Activated T-cell treated with anti-CD3 and anti-CD28 coated beads, Interleukin-2, amount 50 U/mL, for 4 hours (primary cell): ENCODE results near the gene CCNL2. TPM values are rescaled to one million over a fixed set of nuclear protein-coding genes. Genes with fewer than 3 reads are reported as not detected.
A peak's percentile ranks its signal among the peaks of the same experiment; 100 is the strongest.
"Not testable (repeated sequence)": the region's sequence is repeated elsewhere in the genome, so short reads cannot be mapped to it uniquely, and the experiment has no call there.

Experiments
- ATAC-seq, 2 donors: fragments of 200-7000 bp; cut with Tn5 transposase; one replicate each; pipeline ENCODE4 v1.10.0; 2021
- DNase-seq: peaks from one replicate; pipeline ENCODE4 v3.0.0-alpha.2; 2020
- H3K27me3 Mint-ChIP-seq: one replicate; pipeline ENCODE4 v1.8.0; 2021; ENCODE audit warnings: low read depth, mixed read lengths
- H3K36me3 Mint-ChIP-seq: one replicate; pipeline ENCODE4 v1.8.0; 2022; ENCODE audit warnings: mixed read lengths; ENCODE audit not compliant: insufficient read depth
- H3K4me1 Mint-ChIP-seq: one replicate; pipeline ENCODE4 v1.8.0; 2021; ENCODE audit warnings: low read depth, mixed read lengths
- H3K4me3 Mint-ChIP-seq: one replicate; pipeline ENCODE4 v1.8.0; 2021; ENCODE audit warnings: mild to moderate bottlenecking, moderate library complexity, mixed read lengths
- H3K9me3 Mint-ChIP-seq: one replicate; pipeline ENCODE4 v1.8.0; 2021; ENCODE audit warnings: mixed read lengths
- total RNA-seq, 3 donors: library from RNA; stranded (reverse); gene quantifications; one replicate each; pipeline ENCODE4 v1.2.1, GENCODE V29; 2021

CCNL2 gene
- total RNA-seq, 3 donors from 2014 or later, result 112 to 127 (median 118) TPM

GRCh38 chr1:1418464-1419362 lies 19.6 kb upstream of the CCNL2 start:
- ATAC-seq, result no peak
- Mint-ChIP-seq H3K4me3 (no peak overlapping the region), H3K9me3 (no peaks in the 10 kb centered on the region), H3K36me3 (no peaks in the 10 kb centered on the region), H3K4me1 (peaks cover 1% of the 10 kb centered on the region), H3K27me3 (peaks cover 16% of the 10 kb centered on the region)
- no peak for DNase-seq

- not testable (repeated sequence) for H3K4me3 Mint-ChIP-seq, ATAC-seq, H3K4me1 Mint-ChIP-seq, DNase-seq, H3K36me3 Mint-ChIP-seq, H3K9me3 Mint-ChIP-seq
- peaks cover 13% of the 10 kb centered on the region for H3K27me3 Mint-ChIP-seq
These were observed 18.8 kb upstream of the CCNL2 start for GRCh38 chr1:1417825-1418463.

GRCh38 chr1:1417396-1417795 lies 18.3 kb upstream of the CCNL2 start:
- H3K4me1 Mint-ChIP-seq, H3K36me3 Mint-ChIP-seq, ATAC-seq, H3K27me3 Mint-ChIP-seq, H3K9me3 Mint-ChIP-seq, DNase-seq, H3K4me3 Mint-ChIP-seq: not testable (repeated sequence)

GRCh38 chr1:1415751-1416150 lies 16.6 kb upstream of the CCNL2 start:
- peaks cover 1% of the 10 kb centered on the region for H3K4me1 Mint-ChIP-seq
- no peak for DNase-seq
- H3K36me3 Mint-ChIP-seq, result no peaks in the 10 kb centered on the region
- H3K4me3 Mint-ChIP-seq, result no peak overlapping the region
- no peaks in the 10 kb centered on the region for H3K9me3 Mint-ChIP-seq
- peaks cover 4% of the 10 kb centered on the region for H3K27me3 Mint-ChIP-seq
- ATAC-seq, result no peak

- not testable (repeated sequence) for DNase-seq
These were observed 13.3 kb upstream of the CCNL2 start for GRCh38 chr1:1412311-1412902.

GRCh38 chr1:1411626-1412025 lies 12.5 kb upstream of the CCNL2 start:
- Mint-ChIP-seq H3K4me1 (peaks cover 17% of the 10 kb centered on the region), H3K36me3 (peaks cover 4% of the 10 kb centered on the region), H3K9me3 (no peaks in the 10 kb centered on the region), H3K27me3 (no peaks in the 10 kb centered on the region), H3K4me3 (no peak overlapping the region)
- ATAC-seq (no peak), DNase-seq (no peak)

More at GRCh38 chr1:1412311-1412902, 13.3 kb upstream of the CCNL2 start:
- H3K27me3 Mint-ChIP-seq, H3K36me3 Mint-ChIP-seq, H3K4me3 Mint-ChIP-seq, H3K9me3 Mint-ChIP-seq, ATAC-seq: not testable (repeated sequence)
- H3K4me1 Mint-ChIP-seq, result peaks cover 17% of the 10 kb centered on the region

GRCh38 chr1:1410238-1410637 lies 11.1 kb upstream of the CCNL2 start:
- ATAC-seq, H3K9me3 Mint-ChIP-seq, DNase-seq, H3K27me3 Mint-ChIP-seq: not testable (repeated sequence)
- H3K4me1 Mint-ChIP-seq, result peaks cover 28% of the 10 kb centered on the region
- H3K36me3 Mint-ChIP-seq, result peaks cover 12% of the 10 kb centered on the region
- peak overlapping the region; percentile 57 for H3K4me3 Mint-ChIP-seq

GRCh38 chr1:1407636-1408318 lies 8.6 kb upstream of the CCNL2 start:
- peaks cover 27% of the 10 kb centered on the region for H3K36me3 Mint-ChIP-seq
- DNase-seq, result no peak
- no peaks in the 10 kb centered on the region for H3K27me3 Mint-ChIP-seq
- peaks cover 40% of the 10 kb centered on the region for H3K4me1 Mint-ChIP-seq
- H3K4me3 Mint-ChIP-seq, result peak overlapping the region; percentile 96
- H3K9me3 Mint-ChIP-seq, result no peaks in the 10 kb centered on the region
- ATAC-seq, result peak; percentile 15 to 21

- H3K9me3 Mint-ChIP-seq, result no peaks in the 10 kb centered on the region
- H3K27me3 Mint-ChIP-seq, result no peaks in the 10 kb centered on the region
- DNase-seq (peak; percentile 93), ATAC-seq (peak; percentile 94 to 95)
- peak within 1 kb of the TSS; percentile 96 for H3K4me3 Mint-ChIP-seq
- peaks cover 31% of the 10 kb centered on the region for H3K36me3 Mint-ChIP-seq
- H3K4me1 Mint-ChIP-seq, result peaks cover 45% of the 10 kb centered on the region
These were observed 7.9 kb upstream of the CCNL2 start, which contains the start of gene MRPL20 for GRCh38 chr1:1406821-1407635. Gene MRPL20, minus strand, starts transcription at chr1:1407293. Its CDS starts 76 bp downstream, at chr1:1407217.

GRCh38 chr1:1406101-1406820 lies 7.1 kb upstream of the CCNL2 start:
- peaks cover 50% of the 10 kb centered on the region for H3K4me1 Mint-ChIP-seq
- ATAC-seq, result peak; percentile 2 to 5

GRCh38 chr1:1403653-1404052 lies 4.5 kb upstream of the CCNL2 start:
- H3K36me3 Mint-ChIP-seq, result peaks cover 39% of the 10 kb centered on the region

More at GRCh38 chr1:1406101-1406820, 7.1 kb upstream of the CCNL2 start:
- Mint-ChIP-seq H3K9me3 (no peaks in the 10 kb centered on the region), H3K27me3 (no peaks in the 10 kb centered on the region), H3K4me3 (peak overlapping the region; percentile 96), H3K36me3 (peaks cover 33% of the 10 kb centered on the region)
- DNase-seq, result no peak

GRCh38 chr1:1402901-1403392 lies 3.8 kb upstream of the CCNL2 start:
- peaks cover 50% of the 10 kb centered on the region for H3K4me1 Mint-ChIP-seq
- not testable (repeated sequence) for H3K4me3 Mint-ChIP-seq
- H3K36me3 Mint-ChIP-seq, result peaks cover 43% of the 10 kb centered on the region

More at GRCh38 chr1:1403653-1404052, 4.5 kb upstream of the CCNL2 start:
- Mint-ChIP-seq H3K9me3 (no peaks in the 10 kb centered on the region), H3K4me3 (peak overlapping the region; percentile 47), H3K27me3 (no peaks in the 10 kb centered on the region), H3K4me1 (peaks cover 50% of the 10 kb centered on the region)
- DNase-seq, result no peak
- no peak for ATAC-seq

More at GRCh38 chr1:1402901-1403392, 3.8 kb upstream of the CCNL2 start:
- not testable (repeated sequence) for H3K9me3 Mint-ChIP-seq, ATAC-seq, DNase-seq, H3K27me3 Mint-ChIP-seq
